GM18517 (cell line): Measurements from ENCODE around the gene SDHC.
A peak's percentile ranks its signal among the peaks of the same experiment; 100 is the strongest.

Experiments used
- ATAC-seq: cut with Tn5 transposase; IDR thresholded peaks from one replicate; pipeline ENCODE4 v1.9.1; 2021; ENCODE audit warnings: mild to moderate bottlenecking, moderate library complexity; ENCODE audit not compliant: unreplicated experiment

Gene SDHC, protein sequence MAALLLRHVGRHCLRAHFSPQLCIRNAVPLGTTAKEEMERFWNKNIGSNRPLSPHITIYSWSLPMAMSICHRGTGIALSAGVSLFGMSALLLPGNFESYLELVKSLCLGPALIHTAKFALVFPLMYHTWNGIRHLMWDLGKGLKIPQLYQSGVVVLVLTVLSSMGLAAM

DNA sequence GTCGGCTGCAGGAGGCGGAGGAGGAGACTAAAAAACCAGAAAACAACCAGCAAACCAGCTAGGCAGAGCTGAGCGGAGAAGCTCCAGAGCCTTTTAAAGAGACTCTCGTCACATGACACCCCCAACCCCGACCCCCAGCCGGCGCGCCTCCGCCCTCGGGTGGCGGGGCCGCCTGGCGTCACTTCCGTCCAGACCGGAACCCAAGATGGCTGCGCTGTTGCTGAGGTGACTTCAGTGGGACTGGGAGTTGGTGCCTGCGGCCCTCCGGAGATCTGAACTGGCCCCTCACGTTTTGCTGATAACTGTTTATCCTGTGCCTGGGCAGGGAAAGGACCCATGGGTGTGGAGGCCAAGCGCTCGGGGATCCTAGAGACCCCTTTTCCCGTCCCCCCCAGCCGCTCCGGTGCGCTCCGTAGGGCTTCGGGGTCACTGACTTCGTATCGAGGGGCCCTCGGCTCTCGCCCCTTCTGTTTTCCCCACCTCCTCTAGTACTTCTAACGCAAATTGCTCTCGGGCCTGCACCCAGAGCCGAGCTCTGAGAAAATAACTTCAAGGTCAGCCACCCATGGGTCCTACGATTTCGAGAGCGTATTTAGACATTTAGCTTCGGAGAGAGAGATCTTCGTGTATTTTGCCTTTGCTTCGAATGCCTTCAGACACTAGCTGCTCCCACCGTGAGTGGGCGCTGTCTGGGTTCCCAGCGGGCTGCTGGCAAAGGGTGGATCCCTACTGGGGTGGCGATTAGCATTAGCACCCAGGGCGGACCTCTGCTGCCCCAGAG, at the start of gene SDHC:
Gene SDHC (plus strand): TSS at position 181 of the 781 bp plus-strand sequence. CDS start 25 bp downstream, at position 206.
- ATAC-seq = peak; percentile 92

DNA sequence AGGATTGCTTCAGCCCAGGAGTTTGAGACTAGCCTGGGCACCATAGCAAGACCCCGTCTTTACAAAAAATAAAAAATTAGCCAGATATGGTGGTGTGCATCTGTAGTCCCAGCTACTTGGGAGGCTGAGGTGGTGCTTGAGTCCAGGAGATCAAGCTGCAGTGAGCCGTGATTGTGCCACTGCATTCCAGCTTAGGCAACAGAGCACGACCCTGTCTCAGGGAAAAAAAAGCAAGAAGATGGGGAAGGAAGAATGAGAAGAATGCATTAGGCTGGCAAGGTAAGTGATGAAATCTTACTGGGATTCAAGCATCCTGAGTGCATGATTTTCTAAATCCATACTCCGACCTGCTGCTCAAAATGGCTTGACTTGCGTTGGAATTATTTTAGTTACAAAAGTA, 48.9 kb upstream of the SDHC start:
- no peak for ATAC-seq

DNA sequence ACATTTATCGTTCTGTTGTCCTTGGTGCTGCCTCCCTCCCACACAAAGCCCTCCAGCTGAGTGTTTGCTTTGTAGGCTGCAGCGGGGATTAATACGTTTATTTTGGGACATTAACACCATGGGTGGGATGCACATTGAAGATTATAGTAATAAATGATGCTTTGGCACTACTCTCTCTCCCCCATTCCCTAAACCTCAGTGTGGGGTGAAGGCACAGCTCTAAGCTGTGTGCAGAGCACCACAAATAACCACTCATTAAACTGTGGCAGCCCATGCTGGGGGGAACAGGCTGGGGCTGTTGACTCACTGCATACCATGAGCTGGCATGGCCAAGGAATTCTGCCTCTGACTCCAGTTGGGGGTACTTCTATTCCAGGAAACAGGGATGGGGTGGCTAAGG, 48.0 kb upstream of the SDHC start:
- no peak for ATAC-seq

DNA sequence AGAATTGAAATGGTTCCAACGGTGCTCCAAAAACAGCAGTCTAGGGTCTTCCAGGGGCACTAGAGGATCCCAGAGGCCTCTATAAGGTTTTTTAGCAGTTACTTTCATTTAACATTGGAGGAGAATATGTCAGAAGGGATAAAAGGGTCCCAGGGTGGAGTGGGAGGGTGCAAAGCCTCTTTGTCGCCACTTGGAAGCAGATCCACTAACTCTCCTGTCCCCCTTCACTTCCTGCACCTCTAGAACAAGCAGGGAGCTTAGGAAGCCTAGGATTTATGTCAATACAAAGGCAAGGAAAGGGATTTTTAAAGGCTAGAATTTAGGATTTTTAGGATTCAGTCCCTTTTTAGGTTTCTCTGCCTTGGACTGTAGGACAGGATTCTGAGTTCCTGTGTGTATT, 47.3 kb upstream of the SDHC start:
- no peak for ATAC-seq

DNA sequence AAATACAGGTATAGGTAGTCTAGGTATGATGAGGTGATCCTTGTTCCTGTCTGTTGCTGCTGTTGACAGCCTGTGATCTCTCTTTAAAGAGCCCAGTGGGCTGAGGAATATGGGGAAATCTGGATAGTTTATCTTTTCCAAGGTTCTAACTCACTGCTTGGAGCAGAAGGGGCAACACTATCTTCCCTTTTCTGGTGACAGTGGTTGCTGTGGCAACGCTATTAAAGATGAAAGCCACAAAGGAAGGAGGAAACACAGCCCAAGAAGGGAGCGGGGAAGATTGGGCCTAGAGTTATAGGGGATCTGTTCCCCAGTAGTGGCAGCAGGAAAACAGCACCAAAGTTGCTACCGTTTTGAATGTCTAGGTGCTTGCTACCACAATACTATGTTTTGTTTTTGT, 46.9 kb upstream of the SDHC start:
- ATAC-seq = no peak

DNA sequence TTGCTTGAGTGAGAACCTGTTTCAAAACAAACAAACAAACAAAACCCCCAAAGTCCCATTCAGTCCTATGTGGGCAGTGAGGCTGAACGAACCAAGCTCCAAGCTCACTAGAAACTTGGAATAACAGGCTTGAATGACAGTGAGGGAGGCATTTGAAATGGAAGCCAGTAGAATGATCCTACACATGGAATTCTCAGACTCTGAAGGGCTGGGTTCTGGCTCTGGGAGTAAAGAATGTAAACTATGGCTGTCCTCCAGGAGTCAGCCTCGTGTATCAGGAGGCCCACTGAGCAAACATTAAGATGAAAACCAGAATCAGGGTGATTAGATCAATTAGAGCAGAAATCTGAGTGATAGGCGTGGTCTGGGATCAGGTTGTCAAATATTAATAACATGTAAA, 40.8 kb upstream of the SDHC start:
- no peak for ATAC-seq

DNA sequence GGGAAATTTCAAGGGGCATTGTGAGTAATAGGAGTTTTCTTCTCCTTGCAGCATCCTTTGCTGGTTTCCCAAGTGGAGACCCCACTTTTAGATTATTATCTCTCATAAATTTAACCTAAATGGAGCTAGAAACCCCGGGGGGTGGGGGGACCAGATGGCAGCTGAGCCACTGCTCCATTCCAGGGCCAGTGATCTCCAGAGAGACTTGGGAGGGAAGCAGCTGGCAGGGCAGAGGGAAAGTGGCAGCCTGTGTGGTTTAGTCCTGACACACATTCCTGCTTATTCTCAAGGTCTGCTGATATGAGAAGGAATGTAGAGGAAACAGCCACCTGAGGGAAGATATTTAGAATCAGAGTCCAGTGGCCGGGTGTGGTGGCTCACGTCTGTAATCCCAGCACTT, 39.3 kb upstream of the SDHC start:
- no peak for ATAC-seq

DNA sequence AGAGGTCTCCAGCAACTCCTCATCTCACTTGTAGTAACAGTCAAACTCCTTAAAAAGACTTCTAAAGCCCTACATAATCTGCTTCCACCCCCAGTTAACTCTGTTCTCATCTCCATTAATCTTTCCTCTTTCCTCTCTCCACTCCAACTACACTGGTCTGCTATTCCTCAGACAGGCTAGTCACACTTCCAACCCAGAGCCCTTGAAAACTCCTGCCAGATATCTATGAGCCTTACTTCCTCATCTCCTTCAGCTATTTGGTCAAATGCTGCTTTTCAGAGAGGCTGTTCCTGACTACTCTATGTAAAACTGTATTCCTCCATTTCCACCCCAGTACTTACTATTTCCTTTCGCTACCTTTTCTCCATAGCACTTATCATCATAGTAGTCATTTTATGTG, 31.2 kb upstream of the SDHC start:
- ATAC-seq = no peak

DNA sequence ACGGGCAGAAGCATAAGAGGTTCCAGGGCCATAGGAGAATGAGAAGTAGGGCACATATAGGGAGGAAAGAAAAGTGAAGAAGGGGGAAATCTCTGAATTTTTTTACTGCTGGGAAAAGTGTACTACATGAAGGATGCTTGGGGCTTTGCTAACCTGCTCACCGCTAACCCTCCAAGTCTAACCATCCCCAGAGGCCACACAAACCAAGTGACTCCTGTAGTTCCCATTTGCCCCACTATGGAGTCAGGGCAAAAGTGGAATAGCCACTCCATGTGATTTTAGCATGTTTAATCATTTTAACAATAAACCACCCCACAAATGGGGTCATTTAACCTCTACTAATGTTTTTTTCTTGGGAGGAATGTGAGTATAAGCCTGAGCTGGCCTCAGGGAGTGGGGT, 29.1 kb upstream of the SDHC start:
- no peak for ATAC-seq

DNA sequence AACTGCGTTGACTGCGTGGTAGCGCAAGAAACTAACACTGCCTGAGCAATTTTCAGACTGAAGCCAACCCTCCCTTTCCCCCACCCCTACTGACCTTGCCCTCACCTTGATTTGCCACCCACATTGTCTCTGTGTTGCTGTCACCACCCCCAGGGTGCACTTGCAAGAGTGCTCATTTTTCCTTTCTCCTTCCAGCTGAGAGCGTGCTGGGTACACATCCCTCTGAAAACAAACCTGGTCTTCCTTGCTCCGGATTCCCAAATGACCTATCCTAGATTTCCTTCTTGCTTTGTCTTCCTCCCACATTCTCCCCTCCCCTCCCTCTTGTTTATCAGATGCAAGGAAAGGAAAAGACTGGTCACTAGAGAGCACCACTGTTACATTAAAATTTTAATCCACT, 28.7 kb upstream of the SDHC start:
- ATAC-seq = no peak

DNA sequence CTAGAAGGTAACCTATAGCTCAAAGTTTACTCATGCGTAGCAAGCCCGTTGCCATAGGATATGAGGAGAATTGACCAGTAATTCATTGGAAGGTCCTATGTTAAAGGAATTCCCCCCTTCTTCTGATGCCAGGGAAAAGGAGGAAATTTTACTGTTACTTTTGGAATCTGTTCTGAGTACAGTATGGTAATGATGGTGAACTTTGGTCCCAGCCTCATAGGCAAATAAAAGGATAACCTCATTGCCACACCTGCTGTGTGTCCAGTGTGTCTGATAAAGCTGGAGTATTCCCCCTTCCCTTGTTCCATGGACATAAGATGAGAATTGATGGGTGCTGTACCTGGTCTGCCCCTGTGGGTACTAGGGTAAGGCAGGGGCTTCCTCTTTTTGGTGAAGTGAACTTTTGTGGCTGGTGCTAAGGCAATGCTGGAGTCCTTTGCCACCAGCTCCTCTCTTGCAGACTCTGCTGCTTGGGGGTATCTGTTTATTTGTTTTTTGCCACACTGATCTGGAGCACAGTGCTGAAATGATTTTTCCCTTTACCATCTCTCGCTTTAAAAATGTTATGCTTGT, 26.6 kb upstream of the SDHC start:
- no peak for ATAC-seq

DNA sequence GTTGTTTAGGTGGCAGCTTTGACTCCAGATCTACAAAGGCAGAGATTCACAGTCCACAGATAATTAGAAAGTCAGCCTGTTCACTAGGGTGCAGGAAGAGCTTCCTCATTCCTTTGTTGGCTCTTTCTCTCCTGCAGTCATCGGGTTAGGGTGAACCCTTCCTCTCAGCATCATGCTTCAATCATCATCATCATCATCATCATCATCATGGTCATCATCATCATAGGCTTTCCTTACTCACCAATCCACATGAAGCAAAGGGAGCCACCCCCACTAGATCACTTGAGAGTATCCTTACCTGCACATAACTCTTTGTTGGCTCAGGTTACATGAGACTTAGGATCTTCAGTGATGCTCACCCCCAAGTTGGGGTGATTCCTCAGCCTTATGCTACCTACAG, 23.4 kb upstream of the SDHC start:
- ATAC-seq = no peak

DNA sequence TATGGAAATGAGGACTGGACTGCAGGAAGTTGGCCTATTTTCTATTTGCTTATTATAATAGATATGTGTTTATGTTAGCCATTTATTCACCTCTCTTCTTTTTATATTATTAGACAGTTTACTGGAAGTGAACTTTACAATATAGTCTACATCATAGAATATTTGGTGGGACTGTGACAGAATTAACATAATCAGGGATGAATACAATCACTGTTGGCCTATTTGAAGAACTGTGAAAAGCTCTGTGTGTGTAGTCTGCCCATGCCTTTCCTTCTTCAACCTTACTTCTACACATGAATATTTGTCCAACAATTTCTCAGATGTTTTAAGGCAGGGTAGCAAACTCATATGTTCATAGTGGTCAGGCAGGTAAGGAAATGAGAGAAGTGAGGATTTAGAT, 16.8 kb upstream of the SDHC start:
- no peak for ATAC-seq

DNA sequence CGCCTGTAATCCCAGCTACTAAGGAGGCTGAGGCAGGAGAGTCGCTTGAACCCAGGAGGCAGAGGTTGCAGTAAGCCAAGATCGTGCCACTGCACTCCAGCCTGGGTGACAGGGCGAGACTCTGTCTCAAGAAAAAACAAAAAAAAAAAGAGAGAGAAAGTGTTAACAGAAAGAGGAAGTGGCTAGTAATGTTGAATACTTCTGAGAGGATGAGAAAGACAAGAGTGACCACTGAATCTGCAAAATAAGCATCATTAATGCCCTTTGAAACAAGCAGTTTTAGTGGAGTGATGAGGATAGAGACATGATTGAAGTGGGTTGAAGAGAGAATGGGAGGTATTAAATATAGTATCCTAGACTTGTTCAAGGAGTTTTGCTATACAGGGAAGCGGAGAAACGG, 16.1 kb upstream of the SDHC start:
- ATAC-seq = peak; percentile 70

DNA sequence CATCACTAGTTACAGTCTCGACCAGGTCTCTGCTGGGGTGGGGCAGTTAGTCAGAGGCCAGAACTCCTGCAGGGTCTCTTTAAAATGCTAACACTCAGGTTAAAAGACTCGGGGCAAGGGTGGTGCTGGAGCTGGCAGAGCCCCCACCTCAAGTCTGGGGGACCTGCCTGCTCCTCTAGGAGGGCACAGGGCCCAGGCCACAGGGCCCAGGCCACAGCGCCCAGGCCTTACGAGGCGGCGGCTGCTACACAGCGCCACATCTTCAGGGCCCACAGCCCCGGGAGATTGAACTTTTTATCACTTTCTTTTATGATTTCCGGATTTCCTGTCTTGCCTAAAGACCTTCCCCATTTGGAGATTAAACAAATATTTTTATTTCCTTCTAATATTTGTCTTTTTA, 14.8 kb upstream of the SDHC start:
- no peak for ATAC-seq

DNA sequence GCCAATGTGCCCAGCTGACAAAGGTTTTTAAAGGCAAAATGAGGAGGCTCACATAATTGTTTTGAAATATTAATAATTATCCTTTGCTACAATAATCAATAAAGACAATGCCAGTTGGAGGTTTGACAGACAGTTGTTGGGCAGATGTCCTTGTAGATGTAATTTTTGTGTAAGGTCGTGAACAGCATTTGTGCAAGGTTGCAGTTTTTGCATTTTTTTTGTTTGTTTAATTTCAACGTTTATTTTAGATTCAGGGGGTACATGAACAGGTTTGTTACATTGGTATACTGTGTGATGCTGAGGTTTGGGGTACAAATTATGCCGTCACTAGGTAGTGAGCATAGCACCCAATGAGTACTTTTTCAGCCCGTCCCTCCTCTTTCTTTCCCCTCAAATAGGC, 13.7 kb upstream of the SDHC start:
- no peak for ATAC-seq

DNA sequence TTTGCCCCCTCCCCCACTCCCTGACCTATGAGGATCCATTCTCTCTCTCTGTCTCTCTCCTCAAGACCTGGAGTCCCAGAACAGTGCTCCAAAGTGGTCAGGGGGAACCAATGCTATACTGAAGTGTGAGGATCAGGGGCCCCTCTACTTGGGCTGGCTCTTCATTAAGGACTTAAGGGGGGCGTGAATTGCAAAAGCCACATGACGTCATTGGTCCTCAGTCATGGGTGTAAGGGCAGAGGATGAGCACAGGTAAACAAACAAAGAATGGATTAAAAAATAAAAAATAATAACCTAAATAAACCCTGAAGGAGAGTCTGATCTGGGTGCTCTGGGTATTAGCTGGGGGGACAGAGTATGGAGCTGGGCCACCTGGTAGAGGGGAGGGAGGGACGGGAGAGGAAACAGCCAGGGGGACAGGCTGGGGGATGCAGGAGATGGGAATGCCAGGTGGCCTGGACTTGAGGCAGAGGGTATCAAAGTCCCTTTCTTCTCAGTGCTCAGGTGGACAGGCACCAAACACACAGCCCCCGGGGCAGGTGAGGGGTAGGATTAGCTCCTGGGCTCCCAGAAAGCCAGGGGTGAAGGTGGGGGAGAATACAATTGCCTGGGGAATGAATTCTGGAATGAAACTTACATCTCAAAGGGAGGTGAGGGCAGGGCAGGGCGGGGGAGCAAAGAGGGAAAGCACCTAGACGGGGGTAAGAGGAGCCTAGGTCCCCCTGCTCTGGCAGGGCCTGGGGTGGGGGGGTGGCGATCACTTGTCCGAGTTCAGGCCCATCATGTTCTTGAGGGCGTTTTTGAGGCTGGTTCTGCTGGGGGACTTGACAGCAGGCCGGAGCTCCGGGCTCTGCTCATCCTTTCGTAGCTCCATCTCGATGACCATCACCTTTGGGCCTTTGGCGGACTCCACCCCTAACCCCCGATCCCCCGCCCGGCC, 9.0 kb upstream of the SDHC start:
- no peak for ATAC-seq

DNA sequence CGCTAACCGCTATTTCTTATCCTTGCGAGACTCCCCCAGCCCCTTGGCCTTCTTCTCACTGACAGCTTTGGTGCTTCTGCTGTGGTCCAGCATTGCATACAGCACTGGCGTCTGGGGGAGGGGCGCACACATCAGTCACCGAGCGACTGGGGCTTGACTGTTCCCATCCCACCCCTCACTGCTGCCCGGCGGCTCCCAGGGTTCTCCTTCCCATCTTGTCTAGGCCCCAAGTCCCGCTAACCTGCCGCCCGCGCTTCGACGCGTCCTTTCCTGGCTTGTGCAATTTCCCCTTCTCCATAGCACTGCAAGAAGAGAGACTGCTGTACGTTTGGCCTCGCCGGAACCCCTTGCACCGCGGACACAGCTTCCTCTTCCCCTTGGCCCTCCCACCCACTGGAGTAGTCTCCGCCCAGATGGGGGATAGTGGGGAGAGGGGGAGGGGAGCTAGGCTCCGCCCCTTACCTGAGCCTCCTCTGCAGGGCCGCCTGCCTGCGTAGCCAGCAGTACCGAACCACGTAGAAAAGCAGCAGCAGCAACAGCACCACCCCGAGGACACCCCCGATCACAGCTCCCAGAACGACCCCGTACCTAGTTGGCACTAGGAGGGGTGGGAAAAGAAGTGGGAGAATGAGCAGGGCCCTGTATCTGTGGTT, 8.2 kb upstream of the SDHC start:
- ATAC-seq = peak; percentile 63

DNA sequence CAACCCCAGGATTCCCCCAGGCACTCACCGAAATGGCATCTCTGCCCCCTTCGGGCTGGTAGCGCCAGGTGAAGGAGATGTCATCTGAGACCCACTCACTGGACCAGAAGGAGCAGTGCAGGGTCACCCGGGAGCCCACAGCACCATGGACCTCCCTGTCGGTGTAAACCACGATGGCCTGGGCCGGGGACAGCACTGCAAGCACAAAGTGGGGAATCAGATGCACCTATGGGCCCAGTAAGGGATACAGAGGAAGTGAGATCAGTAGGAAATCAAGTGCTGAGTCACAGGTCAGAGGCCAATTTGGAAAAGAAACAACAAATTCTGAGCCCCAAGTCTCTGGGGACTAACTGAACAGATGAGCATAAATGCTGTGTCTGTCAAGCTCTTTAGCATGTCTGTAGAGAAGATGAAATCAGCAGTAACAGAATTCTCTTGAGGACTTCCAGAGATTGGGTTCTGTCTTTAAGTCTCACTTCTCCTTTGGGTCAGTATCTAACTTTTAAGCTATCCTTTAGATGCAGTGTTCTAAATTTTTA, 6.9 kb upstream of the SDHC start:
- ATAC-seq = no peak

DNA sequence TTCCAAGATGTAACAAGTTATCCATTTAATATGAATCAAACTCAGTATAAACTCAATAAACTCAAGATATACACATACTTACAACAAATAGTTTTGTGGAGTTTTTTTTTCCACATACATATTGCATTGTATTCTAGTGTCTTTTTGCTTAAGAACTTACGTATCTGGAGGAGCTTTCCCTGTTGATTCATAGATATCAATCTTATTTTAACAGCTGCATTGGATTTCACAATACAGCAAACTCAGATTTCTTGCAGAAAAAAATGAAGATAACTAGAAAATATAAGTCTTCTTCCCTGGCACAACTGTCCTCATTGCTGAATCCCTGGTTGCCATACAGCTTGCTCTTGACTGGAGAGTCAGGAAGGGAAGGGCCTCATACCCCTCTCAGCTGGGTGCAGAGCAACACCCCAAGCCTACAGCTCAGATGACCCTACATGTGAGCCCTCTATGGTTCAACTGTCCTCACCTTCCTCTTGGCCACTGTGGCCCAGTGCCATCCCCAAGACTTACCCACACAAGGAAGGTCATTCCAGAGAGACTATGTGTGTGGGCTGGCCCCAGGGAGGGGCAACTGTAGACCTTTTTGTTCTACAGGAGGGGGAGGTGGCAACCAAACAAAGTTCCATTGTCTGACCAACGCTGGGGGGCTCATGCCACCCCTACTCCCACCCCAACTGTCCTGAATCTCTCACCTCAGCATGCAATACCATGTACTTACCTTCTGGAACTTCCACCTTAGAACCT, 6.1 kb upstream of the SDHC start:
- no peak for ATAC-seq
